Stomach smooth muscle (tissue), 2 donors: ENCODE results near the gene OTOF.

Experiments used
- H3K27ac ChIP-seq: one replicate; pipeline ENCODE4 v1.7.0; 2013; ENCODE audit warnings: mild to moderate bottlenecking, low read length, inconsistent platforms
- H3K27me3 ChIP-seq, 2 donors: one replicate each; pipeline ENCODE4 v1.7.0; 2013; ENCODE audit warnings: low read length in 2 of 2; ENCODE audit not compliant: insufficient read depth in 2 of 2, control insufficient read depth in 1 of 2
- H3K36me3 ChIP-seq, 2 donors: one replicate each; pipeline ENCODE4 v1.7.0; 2013; ENCODE audit warnings: low read length in 2 of 2; ENCODE audit not compliant: control insufficient read depth in 2 of 2, insufficient read depth in 2 of 2
- H3K4me1 ChIP-seq: one replicate; pipeline ENCODE4 v1.7.0; 2013; ENCODE audit warnings: low read length; ENCODE audit not compliant: control insufficient read depth, insufficient read depth
- H3K4me3 ChIP-seq, 2 donors: one replicate each; pipeline ENCODE4 v1.7.0; 2013; ENCODE audit warnings: low read length in 2 of 2
- H3K9ac ChIP-seq, 2 donors: one replicate each; pipeline ENCODE4 v1.7.0; 2013; ENCODE audit warnings: low read length in 2 of 2, mild to moderate bottlenecking in 1 of 2
- H3K9me3 ChIP-seq, 2 donors: one replicate each; pipeline ENCODE4 v1.7.0; 2013; ENCODE audit warnings: low read length in 2 of 2; ENCODE audit not compliant: control insufficient read depth in 2 of 2
- donor health status: healthy.
- donor health status: Pancreatic carcinoma.

The OTOF gene

GRCh38 chr2:26516246-26516645, 38.3 kb upstream of the OTOF start:
- no peaks in the 10 kb centered on the region for H3K4me1 ChIP-seq

GRCh38 chr2:26515771-26516170, 37.8 kb upstream of the OTOF start:
- Histone ChIP-seq H3K4me1 (no peaks in the 10 kb centered on the region), H3K9ac (no peak overlapping the region), H3K36me3 (no peaks in the 10 kb centered on the region), H3K27me3 (peaks cover 4 to 6% of the 10 kb centered on the region in 2 donors), H3K4me3 (no peak overlapping the region), H3K27ac (no peak overlapping the region), H3K9me3 (no peaks in the 10 kb centered on the region)

More at GRCh38 chr2:26516246-26516645, 38.3 kb upstream of the OTOF start:
- Histone ChIP-seq H3K9ac (no peak overlapping the region), H3K27ac (no peak overlapping the region), H3K4me3 (no peak overlapping the region), H3K36me3 (no peaks in the 10 kb centered on the region), H3K9me3 (no peaks in the 10 kb centered on the region), H3K27me3 (peaks cover 4 to 7% of the 10 kb centered on the region in 2 donors)

GRCh38 chr2:26514045-26514444, 36.1 kb upstream of the OTOF start:
- H3K27ac ChIP-seq = no peak overlapping the region

GRCh38 chr2:26513261-26513660, 35.3 kb upstream of the OTOF start:
- Histone ChIP-seq H3K4me1 (no peaks in the 10 kb centered on the region), H3K27me3 (no peaks in the 10 kb centered on the region), H3K4me3 (no peak overlapping the region), H3K9me3 (no peaks in the 10 kb centered on the region), H3K9ac (no peak overlapping the region), H3K36me3 (no peaks in the 10 kb centered on the region), H3K27ac (no peak overlapping the region)

More at GRCh38 chr2:26514045-26514444, 36.1 kb upstream of the OTOF start:
- H3K9ac ChIP-seq = no peak overlapping the region
- no peaks in the 10 kb centered on the region for H3K9me3 ChIP-seq
- H3K27me3 ChIP-seq = no peaks in the 10 kb centered on the region
- H3K4me1 ChIP-seq = no peaks in the 10 kb centered on the region
- no peaks in the 10 kb centered on the region for H3K36me3 ChIP-seq
- no peak overlapping the region for H3K4me3 ChIP-seq

GRCh38 chr2:26511466-26511865, 33.5 kb upstream of the OTOF start:
- Histone ChIP-seq H3K27ac (no peak overlapping the region), H3K4me3 (no peak overlapping the region), H3K9me3 (no peaks in the 10 kb centered on the region)

GRCh38 chr2:26510344-26510973, 32.5 kb upstream of the OTOF start:
- no peaks in the 10 kb centered on the region for H3K4me1 ChIP-seq

More at GRCh38 chr2:26511466-26511865, 33.5 kb upstream of the OTOF start:
- Histone ChIP-seq H3K4me1 (no peaks in the 10 kb centered on the region), H3K27me3 (no peaks in the 10 kb centered on the region), H3K9ac (no peak overlapping the region), H3K36me3 (no peaks in the 10 kb centered on the region)

GRCh38 chr2:26509141-26509540, 31.2 kb upstream of the OTOF start:
- Histone ChIP-seq H3K9me3 (no peaks in the 10 kb centered on the region), H3K9ac (no peak overlapping the region), H3K4me3 (no peak overlapping the region), H3K4me1 (no peaks in the 10 kb centered on the region), H3K27ac (no peak overlapping the region), H3K27me3 (peaks cover 0 to 2% of the 10 kb centered on the region in 2 donors), H3K36me3 (no peaks in the 10 kb centered on the region)

More at GRCh38 chr2:26510344-26510973, 32.5 kb upstream of the OTOF start:
- no peaks in the 10 kb centered on the region for H3K36me3 ChIP-seq
- H3K9ac ChIP-seq = no peak overlapping the region
- no peaks in the 10 kb centered on the region for H3K27me3 ChIP-seq
- H3K9me3 ChIP-seq = no peaks in the 10 kb centered on the region
- H3K27ac ChIP-seq = no peak overlapping the region
- no peak overlapping the region for H3K4me3 ChIP-seq

GRCh38 chr2:26507932-26508331, 30.0 kb upstream of the OTOF start:
- Histone ChIP-seq H3K9ac (no peak overlapping the region), H3K36me3 (no peaks in the 10 kb centered on the region), H3K27me3 (peaks cover 0 to 10% of the 10 kb centered on the region in 2 donors), H3K27ac (no peak overlapping the region), H3K9me3 (no peaks in the 10 kb centered on the region), H3K4me1 (peaks cover 8% of the 10 kb centered on the region), H3K4me3 (no peak overlapping the region)

- Histone ChIP-seq H3K27me3 (peaks cover 3 to 13% of the 10 kb centered on the region in 2 donors), H3K27ac (no peak overlapping the region), H3K4me3 (no peak overlapping the region), H3K9ac (no peak overlapping the region), H3K9me3 (no peaks in the 10 kb centered on the region), H3K36me3 (no peaks in the 10 kb centered on the region), H3K4me1 (peaks cover 8% of the 10 kb centered on the region)
Observed at GRCh38 chr2:26507088-26507487, 29.2 kb upstream of the OTOF start.

- no peak overlapping the region for H3K9ac ChIP-seq
- H3K9me3 ChIP-seq = no peaks in the 10 kb centered on the region
- peaks cover 5 to 18% of the 10 kb centered on the region in 2 donors for H3K27me3 ChIP-seq
- no peaks in the 10 kb centered on the region for H3K36me3 ChIP-seq
- H3K4me1 ChIP-seq = peaks cover 8% of the 10 kb centered on the region
- no peak overlapping the region for H3K27ac ChIP-seq
- H3K4me3 ChIP-seq = no peak overlapping the region
Observed at GRCh38 chr2:26506279-26506678, 28.4 kb upstream of the OTOF start.

- Histone ChIP-seq H3K4me1 (peaks cover 8% of the 10 kb centered on the region), H3K27ac (no peak overlapping the region), H3K9ac (no peak overlapping the region), H3K9me3 (no peaks in the 10 kb centered on the region), H3K4me3 (peak overlapping the region; percentile 48 to 60), H3K27me3 (peaks cover 7 to 18% of the 10 kb centered on the region in 2 donors), H3K36me3 (no peaks in the 10 kb centered on the region)
Observed at GRCh38 chr2:26504002-26504401, 26.1 kb upstream of the OTOF start.
